Heart right ventricle (tissue), 16 donors: Measurements from ENCODE around the gene HIF3A. TPM values are rescaled to one million over a fixed set of nuclear protein-coding genes. Genes with fewer than 3 reads are reported as not detected.
"Not testable (repeated sequence)": the region's sequence is repeated elsewhere in the genome, so short reads cannot be mapped to it uniquely, and the experiment has no call there.

Experiments used
- ATAC-seq, 8 donors: fragments of 200-7000 bp; cut with Tn5 transposase; one replicate each; pipeline ENCODE4 v1.9.1; 2020; ENCODE audit warnings: mild to moderate bottlenecking in 8 of 8, moderate library complexity in 8 of 8, moderate number of reproducible peaks in 1 of 8
- DNase-seq, 2 donors: peaks; one replicate each; pipeline ENCODE4 v3.0.0-alpha.2; 2020
- H3K27ac ChIP-seq, 10 donors: fragments of 200-600 bp; sonication (generic) in 2 of 10; one replicate each; pipeline versions ENCODE4 v1.5.0 to v1.8.0; 2020 to 2022; ENCODE audit warnings: mild to moderate bottlenecking in 3 of 10
- H3K27me3 ChIP-seq, 7 donors: fragments of 200-600 bp; one replicate each; pipeline ENCODE4 v1.8.0; 2021 to 2022; ENCODE audit warnings: mild to moderate bottlenecking in 2 of 7
- H3K36me3 ChIP-seq, 9 donors: fragments of 200-600 bp; sonication (generic) in 1 of 9; one replicate each; pipeline versions ENCODE4 v1.5.0 to v1.8.0; 2020 to 2022; ENCODE audit warnings: mild to moderate bottlenecking in 2 of 9
- H3K4me1 ChIP-seq, 9 donors: fragments of 200-600 bp; sonication (generic) in 1 of 9; one replicate each; pipeline versions ENCODE4 v1.5.0 to v1.8.0; 2020 to 2022; ENCODE audit warnings: mild to moderate bottlenecking in 4 of 9
- H3K4me3 ChIP-seq, 10 donors: fragments of 200-600 bp; sonication (generic) in 2 of 10; one replicate each; pipeline versions ENCODE4 v1.5.0 to v1.8.0; 2020 to 2022; ENCODE audit warnings: mild to moderate bottlenecking in 7 of 10, moderate library complexity in 2 of 10
- H3K9me3 ChIP-seq, 11 donors: fragments of 200-600 bp in 10 of 11; sonication (generic) in 2 of 11; one replicate each; pipeline versions ENCODE4 v1.5.0 to v1.8.0; 2013 to 2022; ENCODE audit warnings: mild to moderate bottlenecking in 2 of 11, control low read depth in 1 of 11, moderate library complexity in 1 of 11
- WGBS, 2 donors: extraction: QIAGEN DNeasy Blood & Tissue Kit; methylation state at CpG; one replicate each; pipeline ENCODE4 v1.1.7; 2013; ENCODE audit warnings: inconsistent platforms in 1 of 2; 5-methylcytosine and 5-hydroxymethylcytosine counted together
- intact Hi-C, 10 donors: fragments of 100-400 bp; cut with DNase I; formaldehyde crosslinking; loops; one replicate each; pipeline versions ENCODE4 v1.11.1 to v1.14.2; 2022
- polyA plus RNA-seq, 2 donors: library from polyadenylated mRNA; stranded (reverse); fragments of 200-250 nt; gene quantifications; one replicate each; pipeline ENCODE4 v1.2.3, GENCODE V29; 2013
- total RNA-seq, 10 donors: library from RNA; stranded (reverse); fragmentation: NEBNext Ultra II Directional in 3 of 10; extraction: Animal tissue kit (Norgen Biotek cat#: 25700) in 3 of 10; gene quantifications; one replicate each; pipeline versions ENCODE4 v1.2.1 to v1.2.4, GENCODE V29; 2021 to 2023
- TF ChIP-seq, protein P1 (sequence below), 9 donors: fragments of 200-600 bp; sonication (generic) in 2 of 9; IDR thresholded peaks; one replicate each; pipeline versions ENCODE4 v1.5.0 to v1.8.0; 2021 to 2022; ENCODE audit warnings: antibody characterized with exemption in 9 of 9, mild to moderate bottlenecking in 5 of 9, moderate library complexity in 1 of 9
- donor health status: Arrhythmogenic right ventricular cardiomyopathy.
- donor health status: ischemic (EF 13 %, LVEDD 7.1; RV severe dilation, severe dysfunction).
- donor health status: healthy with polysubstance abuse.
- donor health status: DM: no; HTN: yes; CAD: no.
- donor health status: DM: no; HTN: no; CAD: no.
- donor health status: ischemic (EF 25% LVEDD 6.9; RV normal size, moderate dysfunction).
- donor health status: ischemic (EF 25% LVEDD 5.7; RV mildly dilated, moderate dysfunction).
- donor health status: healthy.
- donor health status: DM: yes; HTN: yes; CAD: no.
- donor health status: Ischemic cardiomyopathy.
- donor health status: ischemic (EF 35%, LVEDD 5.7; RV mildly dilated, moderate dysfunction).
- donor health status: nonischemic (EF 11% LVEDD 7.7; RV severe dilation, severe dysfunction).
- donor health status: DM: yes; HTN: yes; CAD: no.
- donor health status: PGD.
- donor health status: ischemic (EF 29% LVEDD 5.4; RV normal size, mild dysfunction).
- donor health status: nonischemic (EF 23%, LVEDD 6.1; RV moderate dilation, normal function).

Gene HIF3A
- total and polyA plus RNA-seq, 12 donors = 22.7 to 204 (median 48.9) TPM

DNA sequence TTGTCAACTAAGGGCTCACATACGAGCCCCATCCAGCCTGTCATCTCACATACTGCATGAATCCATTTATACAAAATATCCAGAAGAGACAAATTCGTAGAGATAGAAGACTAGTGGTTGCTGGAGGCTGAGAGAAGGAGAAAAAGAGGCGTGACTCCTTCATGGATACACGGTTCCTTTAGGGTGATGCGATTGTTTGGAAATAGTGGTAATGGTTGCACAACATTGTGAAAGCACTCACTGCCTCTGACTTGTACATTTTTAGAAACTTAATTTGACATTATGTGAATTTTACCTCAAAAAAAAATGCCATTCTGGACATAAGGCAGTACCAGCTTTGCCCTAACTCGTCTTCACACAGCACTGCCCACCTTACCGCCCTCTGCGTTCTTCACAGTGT, 40.0 kb upstream of the HIF3A start:
- intact Hi-C loops = no loop called here
- 74 to 78% methylated on average over 8 of the region's 8 CpGs for WGBS, 2 donors
- no peaks in the 10 kb centered on the region for H3K9me3 ChIP-seq
- TF ChIP-seq, protein P1, sequence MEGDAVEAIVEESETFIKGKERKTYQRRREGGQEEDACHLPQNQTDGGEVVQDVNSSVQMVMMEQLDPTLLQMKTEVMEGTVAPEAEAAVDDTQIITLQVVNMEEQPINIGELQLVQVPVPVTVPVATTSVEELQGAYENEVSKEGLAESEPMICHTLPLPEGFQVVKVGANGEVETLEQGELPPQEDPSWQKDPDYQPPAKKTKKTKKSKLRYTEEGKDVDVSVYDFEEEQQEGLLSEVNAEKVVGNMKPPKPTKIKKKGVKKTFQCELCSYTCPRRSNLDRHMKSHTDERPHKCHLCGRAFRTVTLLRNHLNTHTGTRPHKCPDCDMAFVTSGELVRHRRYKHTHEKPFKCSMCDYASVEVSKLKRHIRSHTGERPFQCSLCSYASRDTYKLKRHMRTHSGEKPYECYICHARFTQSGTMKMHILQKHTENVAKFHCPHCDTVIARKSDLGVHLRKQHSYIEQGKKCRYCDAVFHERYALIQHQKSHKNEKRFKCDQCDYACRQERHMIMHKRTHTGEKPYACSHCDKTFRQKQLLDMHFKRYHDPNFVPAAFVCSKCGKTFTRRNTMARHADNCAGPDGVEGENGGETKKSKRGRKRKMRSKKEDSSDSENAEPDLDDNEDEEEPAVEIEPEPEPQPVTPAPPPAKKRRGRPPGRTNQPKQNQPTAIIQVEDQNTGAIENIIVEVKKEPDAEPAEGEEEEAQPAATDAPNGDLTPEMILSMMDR (IDR thresholded peaks at IDR 0.05) = no peak
- DNase-seq (no peak), ATAC-seq (no peak)
- no peaks in the 10 kb centered on the region for H3K4me1 ChIP-seq
- H3K27me3 ChIP-seq = peaks cover 0 to 51% (median 25%) of the 10 kb centered on the region in 7 donors
- no peak overlapping the region for H3K4me3 ChIP-seq
- no peak overlapping the region for H3K27ac ChIP-seq
- no peaks in the 10 kb centered on the region for H3K36me3 ChIP-seq

DNA sequence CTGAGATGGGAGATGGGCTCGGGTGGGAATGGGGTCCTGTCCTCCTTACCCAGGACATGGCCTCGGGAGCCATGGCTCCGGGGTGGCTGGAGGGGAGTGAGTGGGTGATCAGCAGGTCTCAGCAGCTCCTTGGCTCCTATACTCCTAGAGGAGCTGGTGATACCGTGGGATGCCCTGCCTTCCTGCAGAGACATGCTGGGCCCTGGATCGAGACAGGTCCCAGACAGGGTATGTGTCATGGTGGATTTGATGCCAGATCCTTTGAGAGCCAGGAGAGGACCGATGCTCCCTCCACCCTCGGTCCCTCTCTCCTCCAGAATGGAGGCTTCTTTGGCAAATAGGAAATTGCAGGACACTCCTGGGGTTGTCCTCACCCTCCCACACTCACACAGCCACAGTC, 35.3 kb upstream of the HIF3A start:
- intact Hi-C loops = loop anchor here in 2 of 10 donors (5.0 kb wide), 1 partner anchor 229 kb away; no protein-coding TSS in a partner anchor
- H3K4me3 ChIP-seq, H3K4me1 ChIP-seq, H3K9me3 ChIP-seq, H3K27ac ChIP-seq, DNase-seq, ATAC-seq, H3K36me3 ChIP-seq: not testable (repeated sequence)
- 58 to 84% methylated on average over 5 to 7 of the region's 7 CpGs for WGBS, 2 donors
- H3K27me3 ChIP-seq = peaks cover 0 to 78% (median 39%) of the 10 kb centered on the region in 7 donors

DNA sequence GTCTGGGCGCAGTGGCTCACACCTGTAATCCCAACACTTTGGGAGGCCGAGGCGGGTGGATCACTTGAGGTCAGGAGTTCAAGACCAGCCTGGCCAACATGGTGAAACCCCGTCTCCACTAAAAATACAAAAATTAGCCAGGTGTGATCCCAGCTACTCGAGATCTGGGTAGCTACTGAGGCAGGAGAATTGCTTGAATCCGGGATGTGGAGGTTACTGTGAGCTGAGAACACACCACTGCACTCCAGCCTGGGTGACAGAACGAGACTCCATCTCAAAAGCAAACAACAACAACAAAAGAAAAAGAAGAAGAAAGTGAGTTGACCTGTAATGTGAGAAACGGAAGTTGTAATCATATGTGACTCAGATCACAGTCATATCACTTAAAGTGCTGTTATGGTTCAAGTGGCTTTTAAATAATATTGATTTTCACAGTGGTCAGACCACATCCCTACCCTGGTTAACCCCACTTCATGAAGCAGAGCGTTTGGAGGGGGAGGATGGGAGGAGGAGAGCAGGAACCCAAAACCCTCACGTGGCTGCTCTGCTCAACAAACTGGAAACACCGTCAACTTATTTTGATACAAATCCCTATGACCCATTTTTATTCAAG, 34.1 kb upstream of the HIF3A start:
- intact Hi-C loops = loop anchor here in 3 of 10 donors (2.0 to 5.0 kb wide), 2 partner anchors 180 to 230 kb away; no protein-coding TSS in a partner anchor
- H3K4me1 ChIP-seq, DNase-seq, H3K27ac ChIP-seq, H3K9me3 ChIP-seq, H3K36me3 ChIP-seq, ATAC-seq, H3K4me3 ChIP-seq: not testable (repeated sequence)
- WGBS, 2 donors = 56 to 58% methylated on average over 11 of the region's 11 CpGs
- H3K27me3 ChIP-seq = peaks cover 0 to 77% (median 39%) of the 10 kb centered on the region in 7 donors

GRCh38 chr19:46264801-46265200, 32.0 kb upstream of the HIF3A start:
- H3K27me3 ChIP-seq = peaks cover 0 to 76% (median 40%) of the 10 kb centered on the region in 7 donors
- H3K4me3 ChIP-seq, H3K36me3 ChIP-seq, ATAC-seq, H3K4me1 ChIP-seq, H3K27ac ChIP-seq, DNase-seq, H3K9me3 ChIP-seq: not testable (repeated sequence)
- intact Hi-C loops = loop anchor here (1.0 to 5.0 kb wide), 7 partner anchors 182 to 238 kb away; no protein-coding TSS in a partner anchor
- 75 to 77% methylated on average over 5 of the region's 5 CpGs for WGBS, 2 donors

DNA sequence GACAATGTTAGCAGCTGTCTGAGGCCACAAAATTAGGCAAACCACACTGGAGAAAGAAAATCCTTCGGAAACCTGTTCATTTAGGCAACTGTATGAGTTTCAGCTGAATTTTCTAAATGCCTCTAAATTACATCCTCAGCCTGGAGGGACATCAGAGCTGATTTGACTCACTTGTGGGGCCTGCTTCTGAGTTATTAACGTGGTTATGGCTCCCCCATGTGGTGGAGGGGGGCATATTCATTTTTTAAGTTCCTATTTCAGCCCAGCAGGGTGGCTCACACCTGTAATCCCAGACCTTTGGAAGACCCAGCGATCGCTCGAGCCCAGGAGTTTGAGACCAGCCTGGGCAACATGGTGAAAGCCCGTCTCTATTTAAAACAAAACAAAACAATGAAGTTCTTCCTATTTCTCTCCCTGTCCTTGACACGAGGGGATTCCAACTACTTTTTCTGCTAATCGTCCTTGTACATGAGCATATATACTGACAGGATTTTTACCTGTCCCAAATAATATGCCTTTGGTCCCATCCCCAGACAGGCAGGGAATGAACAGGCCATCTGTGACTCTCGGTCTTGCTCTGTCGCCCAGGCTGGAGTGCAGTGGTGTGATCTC, 31.5 kb upstream of the HIF3A start:
- Histone ChIP-seq H3K4me3 (no peak overlapping the region), H3K4me1 (no peaks in the 10 kb centered on the region), H3K36me3 (no peaks in the 10 kb centered on the region), H3K27me3 (peaks cover 0 to 76% (median 40%) of the 10 kb centered on the region in 7 donors), H3K27ac (no peak overlapping the region), H3K9me3 (no peaks in the 10 kb centered on the region)
- DNase-seq (peak in 1 of 2 donors; percentile 67), ATAC-seq (peak; percentile 71 to 88 (median 78))
- intact Hi-C loops = loop anchor here (1.0 to 5.0 kb wide), 6 partner anchors 183 to 238 kb away; no protein-coding TSS in a partner anchor
- TF ChIP-seq, protein P1 (IDR thresholded peaks at IDR 0.05) = peak; percentile 63 to 87 (median 83)
- WGBS, 2 donors = 18% methylated on average over 10 of the region's 10 CpGs
